GM21447 (cell line): Measurements from ENCODE around the gene SYT8.
"Not testable (repeated sequence)": the region's sequence is repeated elsewhere in the genome, so short reads cannot be mapped to it uniquely, and the experiment has no call there.

Experiments
- ATAC-seq: cut with Tn5 transposase; IDR thresholded peaks from one replicate; pipeline ENCODE4 v1.9.1; 2021; ENCODE audit not compliant: unreplicated experiment

SYT8 gene

DNA sequence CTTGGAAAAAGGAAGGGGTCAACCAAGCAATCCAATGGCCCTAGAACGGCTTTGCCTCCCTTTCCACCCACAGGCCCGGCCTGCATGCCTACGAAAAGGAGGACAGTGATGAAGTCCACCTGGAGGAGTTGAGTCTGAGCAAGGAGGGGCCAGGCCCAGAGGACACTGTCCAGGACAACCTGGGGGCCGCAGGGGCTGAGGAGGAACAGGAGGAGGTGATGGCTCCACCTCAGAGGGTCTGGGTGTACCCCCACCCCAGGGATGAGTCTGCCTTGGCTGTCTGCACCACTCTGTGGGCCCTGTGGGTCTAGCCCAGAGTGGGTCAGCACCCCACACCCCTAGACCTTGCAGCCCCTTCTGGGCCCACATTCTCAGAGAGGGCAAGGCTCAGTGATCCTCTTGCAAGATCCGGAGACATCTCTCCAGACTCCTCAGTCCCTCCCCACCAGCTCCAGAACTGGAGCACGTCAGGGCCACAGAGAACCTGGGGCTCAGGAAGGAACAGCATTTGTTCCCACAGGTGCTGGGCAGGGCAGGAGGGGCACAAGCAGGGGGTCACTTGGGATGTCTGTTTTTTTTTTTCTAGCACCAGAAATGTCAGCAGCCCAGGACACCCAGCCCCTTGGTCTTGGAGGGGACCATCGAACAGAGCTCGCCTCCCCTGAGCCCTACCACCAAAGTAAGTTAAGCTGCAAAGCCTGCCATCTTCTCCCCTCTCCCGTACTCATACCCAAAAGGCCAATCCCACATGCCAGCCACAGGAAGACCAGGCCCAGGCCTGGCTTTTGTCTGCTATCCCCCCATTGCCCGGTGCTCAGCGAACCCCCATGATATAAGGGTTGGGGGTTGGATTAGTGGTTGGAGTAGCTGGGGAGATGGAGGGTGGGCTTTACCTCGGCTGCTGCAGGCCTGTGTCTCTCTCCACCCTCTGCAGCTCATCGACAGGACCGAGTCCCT lies 48.8 kb downstream of the SYT8 start:
- ATAC-seq, result no peak

DNA sequence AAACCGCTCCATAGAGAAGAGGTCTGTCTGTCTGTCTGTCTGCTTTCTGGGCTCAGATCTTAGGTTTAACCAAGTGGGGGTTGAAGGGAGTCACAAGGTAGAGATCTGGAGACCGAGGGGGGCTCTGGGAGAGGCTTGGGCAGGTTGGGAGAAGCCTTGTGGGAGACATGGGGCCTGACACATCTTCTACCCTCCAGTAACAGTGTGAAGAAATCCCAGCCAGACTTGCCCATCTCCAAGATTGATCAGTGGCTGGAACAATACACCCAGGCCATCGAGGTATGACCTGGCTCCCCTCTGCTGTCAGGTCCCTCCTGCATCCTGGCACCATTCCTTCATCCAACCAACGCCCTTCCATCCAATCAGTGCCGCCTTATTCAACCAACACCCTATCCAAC lies 49.5 kb downstream of the SYT8 start:
- no peak for ATAC-seq

DNA sequence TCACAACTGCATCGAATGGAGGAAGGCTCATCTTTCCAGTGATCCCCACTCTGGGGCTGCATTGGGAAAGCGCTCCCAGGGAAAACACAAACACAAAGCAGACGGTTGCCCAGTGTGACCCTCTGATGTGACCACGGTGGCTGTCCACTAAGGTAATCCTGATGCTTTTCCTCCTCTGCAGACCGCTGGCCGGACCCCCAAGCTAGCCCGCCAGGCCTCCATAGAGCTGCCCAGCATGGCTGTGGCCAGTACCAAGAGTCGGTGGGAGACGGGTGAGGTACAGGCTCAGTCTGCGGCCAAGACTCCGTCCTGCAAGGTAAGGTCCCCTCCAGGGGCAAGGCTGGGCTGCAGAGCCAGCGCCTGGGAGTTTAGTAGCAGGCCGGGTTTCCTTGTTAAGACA lies 51.8 kb downstream of the SYT8 start:
- ATAC-seq, result not testable (repeated sequence)
